Liver (tissue), 9 donors: ENCODE measurements around the gene CDC42EP3. TPM values are rescaled to one million over a fixed set of nuclear protein-coding genes. Genes with fewer than 3 reads are reported as not detected.

Experiments
- DNase-seq: peaks from one replicate; pipeline ENCODE4 v3.0.0-alpha.2; 2017; ENCODE audit warnings: low spot score
- H3K27ac ChIP-seq, 2 donors: one replicate each; pipeline ENCODE4 v1.7.0; 2013; ENCODE audit warnings: inconsistent platforms in 2 of 2, low read length in 2 of 2, control low read depth in 1 of 2, low read depth in 1 of 2, mild to moderate bottlenecking in 1 of 2
- H3K27me3 ChIP-seq, 4 donors: one replicate each; pipeline versions ENCODE4 v1.6.1 to v1.7.0; 2013; ENCODE audit warnings: low read length in 3 of 4, inconsistent platforms in 1 of 4, mild to moderate bottlenecking in 1 of 4, moderate library complexity in 1 of 4; ENCODE audit not compliant: control insufficient read depth in 4 of 4, insufficient read depth in 4 of 4
- H3K36me3 ChIP-seq, 4 donors: one replicate each; pipeline versions ENCODE4 v1.6.1 to v1.7.0; 2013; ENCODE audit warnings: low read length in 3 of 4, mild to moderate bottlenecking in 3 of 4, low read depth in 1 of 4, moderate library complexity in 1 of 4; ENCODE audit not compliant: control insufficient read depth in 4 of 4, insufficient read depth in 3 of 4
- H3K4me1 ChIP-seq, 4 donors: one replicate each; pipeline versions ENCODE4 v1.6.1 to v1.7.0; 2013; ENCODE audit warnings: low read length in 3 of 4, mild to moderate bottlenecking in 3 of 4, moderate library complexity in 1 of 4; ENCODE audit not compliant: control insufficient read depth in 4 of 4, insufficient read depth in 4 of 4
- H3K4me3 ChIP-seq, 3 donors: one replicate each; pipeline versions ENCODE4 v1.6.1 to v1.7.0; 2013; ENCODE audit warnings: low read length in 3 of 3, control low read depth in 1 of 3, low read depth in 1 of 3, mild to moderate bottlenecking in 1 of 3
- H3K9ac ChIP-seq, 2 donors: one replicate each; pipeline ENCODE4 v1.7.0; 2013; ENCODE audit warnings: low read length in 2 of 2, mild to moderate bottlenecking in 2 of 2, moderate library complexity in 2 of 2, control low read depth in 1 of 2, low read depth in 1 of 2
- H3K9me3 ChIP-seq, 4 donors: one replicate each; pipeline versions ENCODE4 v1.6.1 to v1.7.0; 2013; ENCODE audit warnings: low read length in 3 of 4; ENCODE audit not compliant: control insufficient read depth in 4 of 4
- ATF3 ChIP-seq: IDR thresholded peaks from 2 replicates; pipeline ENCODE4 v1.6.1; 2016; ENCODE audit warnings: antibody characterized with exemption
- CTCF ChIP-seq: fragments of 150-350 bp; IDR thresholded peaks from 2 replicates; pipeline ENCODE4 v1.5.1; 2017; ENCODE audit warnings: improper control_type of control experiment, low read depth, low read length; ENCODE audit not compliant: missing input control
- EGR1 ChIP-seq, 2 donors: IDR thresholded peaks; 2 replicates each; pipeline ENCODE4 v1.6.1; 2016 to 2018; ENCODE audit warnings: antibody characterized with exemption in 2 of 2, low read depth in 2 of 2
- FOXA1 ChIP-seq: IDR thresholded peaks from 2 replicates; pipeline ENCODE4 v1.6.1; 2016; ENCODE audit warnings: antibody characterized with exemption
- FOXA2 ChIP-seq: IDR thresholded peaks from 2 replicates; pipeline ENCODE4 v1.6.1; 2016; ENCODE audit warnings: antibody characterized with exemption
- GABPA ChIP-seq, 2 donors: IDR thresholded peaks in 1 of 2; conservative IDR thresholded peaks in 1 of 2; 2 replicates each; pipeline ENCODE4 v1.6.1; 2016; ENCODE audit warnings: antibody characterized with exemption in 2 of 2, mild to moderate bottlenecking in 1 of 2, moderate library complexity in 1 of 2
- HNF4A ChIP-seq, 2 donors: conservative IDR thresholded peaks; 2 replicates each; pipeline ENCODE4 v1.6.1; 2016; ENCODE audit warnings: antibody characterized with exemption in 2 of 2, mild to moderate bottlenecking in 2 of 2
- HNF4G ChIP-seq: IDR thresholded peaks from 2 replicates; pipeline ENCODE4 v1.6.1; 2016; ENCODE audit warnings: antibody characterized with exemption
- JUND ChIP-seq, 2 donors: IDR thresholded peaks; 2 replicates each; pipeline ENCODE4 v1.6.1; 2016; ENCODE audit warnings: antibody characterized with exemption in 2 of 2
- MAX ChIP-seq: IDR thresholded peaks from 2 replicates; pipeline ENCODE4 v1.6.1; 2016; ENCODE audit warnings: antibody characterized with exemption
- NR2F2 ChIP-seq: IDR thresholded peaks from 2 replicates; pipeline ENCODE4 v1.6.1; 2016; ENCODE audit warnings: antibody characterized with exemption
- RAD21 ChIP-seq, 2 donors: IDR thresholded peaks; 2 replicates each; pipeline ENCODE4 v1.6.1; 2016; ENCODE audit warnings: antibody characterized with exemption in 2 of 2, mild to moderate bottlenecking in 2 of 2
- RXRA ChIP-seq, 2 donors: IDR thresholded peaks; 2 replicates each; pipeline ENCODE4 v1.6.1; 2017 to 2018; ENCODE audit warnings: antibody characterized with exemption in 2 of 2, mild to moderate bottlenecking in 1 of 2
- SP1 ChIP-seq: IDR thresholded peaks from 2 replicates; pipeline ENCODE4 v1.6.1; 2018; ENCODE audit warnings: antibody characterized with exemption, mild to moderate bottlenecking
- TAF1 ChIP-seq: conservative IDR thresholded peaks from 2 replicates; pipeline ENCODE4 v1.6.1; 2016; ENCODE audit warnings: antibody characterized with exemption, mild to moderate bottlenecking
- YY1 ChIP-seq: IDR thresholded peaks from 2 replicates; pipeline ENCODE4 v1.6.1; 2016; ENCODE audit warnings: antibody characterized with exemption, mild to moderate bottlenecking
- ZBTB33 ChIP-seq: IDR thresholded peaks from 2 replicates; pipeline ENCODE4 v1.6.1; 2016; ENCODE audit warnings: antibody characterized with exemption
- polyA plus RNA-seq, 2 donors: library from polyadenylated mRNA; stranded (reverse) in 1 of 2; unstranded in 1 of 2; fragments of 200-250 nt in 1 of 2; fragments of >200 nt in 1 of 2; fragmentation: Nextera tagmentation in 1 of 2; extraction: Ambion mirVana in 1 of 2; gene quantifications; one replicate each; pipeline versions ENCODE4 v1.2.1 to v1.2.3, GENCODE V29; 2013 to 2015
- total RNA-seq, 2 donors: library from RNA; depleted of rRNA; stranded (reverse); fragments of >200 nt; gene quantifications; one replicate each; pipeline ENCODE4 v1.2.3, GENCODE V29; 2014
- donor health status: healthy.
- donor health status: healthy.
- donor health status: healthy.
- donor health status: healthy.
- donor health status: healthy.

The CDC42EP3 gene
- total and polyA plus RNA-seq, 4 donors: 2.5 to 4.1 (median 3.3) TPM

GRCh38 chr2:37604716-37605115 lies 66.7 kb downstream of the CDC42EP3 start:
- Histone ChIP-seq H3K9me3 (no peaks in the 10 kb centered on the region), H3K4me3 (no peak overlapping the region), H3K36me3 (no peaks in the 10 kb centered on the region), H3K27ac (no peak overlapping the region), H3K9ac (no peak overlapping the region), H3K27me3 (no peaks in the 10 kb centered on the region), H3K4me1 (no peaks in the 10 kb centered on the region)
- DNase-seq: no peak
- TF ChIP-seq MAX (no peak), HNF4G (no peak), JUND (IDR thresholded peaks at IDR 0.05) (no peak), EGR1 (IDR thresholded peaks at IDR 0.05; ENCODE audit: low read depth in 2 of 2) (no peak), GABPA (IDR thresholded peaks at IDR 0.05 in 1 of 2, conservative IDR thresholded peaks at IDR 0.05 in 1 of 2) (no peak), FOXA2 (no peak), TAF1 (no peak), RXRA (IDR thresholded peaks at IDR 0.05) (no peak), SP1 (no peak), HNF4A (conservative IDR thresholded peaks at IDR 0.05) (no peak), YY1 (no peak), ZBTB33 (no peak), ATF3 (no peak), NR2F2 (no peak)

GRCh38 chr2:37602702-37603101 lies 68.7 kb downstream of the CDC42EP3 start:
- Histone ChIP-seq H3K27ac (no peak overlapping the region), H3K9ac (no peak overlapping the region), H3K36me3 (no peaks in the 10 kb centered on the region), H3K4me3 (no peak overlapping the region), H3K4me1 (no peaks in the 10 kb centered on the region), H3K9me3 (no peaks in the 10 kb centered on the region), H3K27me3 (no peaks in the 10 kb centered on the region)
- TF ChIP-seq JUND (IDR thresholded peaks at IDR 0.05) (no peak), MAX (no peak), ATF3 (no peak), RAD21 (IDR thresholded peaks at IDR 0.05) (no peak), YY1 (no peak), CTCF (no peak), EGR1 (IDR thresholded peaks at IDR 0.05; ENCODE audit: low read depth in 2 of 2) (no peak), NR2F2 (no peak), HNF4A (conservative IDR thresholded peaks at IDR 0.05) (no peak), FOXA1 (no peak), SP1 (no peak), FOXA2 (no peak), GABPA (IDR thresholded peaks at IDR 0.05 in 1 of 2, conservative IDR thresholded peaks at IDR 0.05 in 1 of 2) (no peak), TAF1 (no peak), HNF4G (no peak)
- no peak for DNase-seq
